Fibroblast of lung (primary cell): ENCODE data around the gene CERS5. TPM values are rescaled to one million over a fixed set of nuclear protein-coding genes. Genes with fewer than 3 reads are reported as not detected.

ENCODE experiments used
- DNase-seq, 2 donors: peaks; one replicate each; pipeline versions ENCODE4 v3.0.0 to v3.0.0-alpha.2; 2010; ENCODE audit warnings: low read depth in 2 of 2
- H2AFZ ChIP-seq: 2 replicates; pipeline ENCODE4 v1.5.1; 2012; ENCODE audit warnings: low read length, control low read depth, inconsistent platforms
- H3K27ac ChIP-seq: 2 replicates; pipeline ENCODE4 v1.5.1; 2011; ENCODE audit warnings: low read length, control low read depth; ENCODE audit not compliant: insufficient read depth
- H3K27me3 ChIP-seq: 2 replicates; pipeline ENCODE4 v1.5.1; 2011; ENCODE audit warnings: mild to moderate bottlenecking, low read length; ENCODE audit not compliant: control insufficient read depth, insufficient read depth
- H3K36me3 ChIP-seq: 2 replicates; pipeline ENCODE4 v1.5.1; 2011; ENCODE audit warnings: low read length; ENCODE audit not compliant: control insufficient read depth, insufficient read depth
- H3K4me1 ChIP-seq: 2 replicates; pipeline ENCODE4 v1.5.1; 2011; ENCODE audit warnings: low read length; ENCODE audit not compliant: control insufficient read depth, insufficient read depth; ENCODE audit errors: extremely low read depth
- H3K4me2 ChIP-seq: 2 replicates; pipeline ENCODE4 v1.5.1; 2011; ENCODE audit warnings: low read length, control low read depth; ENCODE audit not compliant: insufficient read depth; ENCODE audit errors: extremely low read depth
- H3K4me3 ChIP-seq, 4 experiments: fragments of 200-600 bp in 1 of 4; sonication (generic) in 1 of 4; replicated peaks in 1 of 4; 2 replicates each; pipeline ENCODE4 v1.5.1; 2011 to 2016; ENCODE audit warnings: low read length in 4 of 4, low read depth in 3 of 4, mild to moderate bottlenecking in 3 of 4, control low read depth in 2 of 4, inconsistent platforms in 1 of 4, mixed read lengths in 1 of 4; ENCODE audit not compliant: insufficient read depth in 1 of 4; ENCODE audit errors: control extremely low read depth in 1 of 4
- H3K79me2 ChIP-seq: 2 replicates; pipeline ENCODE4 v1.5.1; 2012; ENCODE audit warnings: mild to moderate bottlenecking, low read length, inconsistent platforms; ENCODE audit not compliant: control insufficient read depth, insufficient read depth
- H3K9ac ChIP-seq: 2 replicates; pipeline ENCODE4 v1.5.1; 2011; ENCODE audit warnings: mild to moderate bottlenecking, low read length, control low read depth; ENCODE audit not compliant: insufficient read depth
- H3K9me3 ChIP-seq: 2 replicates; pipeline ENCODE4 v1.5.1; 2012; ENCODE audit warnings: low read depth, low read length; ENCODE audit not compliant: control insufficient read depth, insufficient read depth
- H4K20me1 ChIP-seq: 2 replicates; pipeline ENCODE4 v1.5.1; 2011; ENCODE audit warnings: low read length; ENCODE audit not compliant: control insufficient read depth, insufficient read depth; ENCODE audit errors: extremely low read depth
- CTCF ChIP-seq, 2 donors: IDR thresholded peaks in 1 of 2; conservative IDR thresholded peaks in 1 of 2; 1 replicate in 1 of 2; 2 replicates in 1 of 2; pipeline ENCODE4 v1.5.1; 2011 to 2012; ENCODE audit warnings: low read length in 2 of 2, control low read depth in 1 of 2, inconsistent platforms in 1 of 2, low read depth in 1 of 2, mild to moderate bottlenecking in 1 of 2
- EZH2 ChIP-seq: IDR thresholded peaks from 2 replicates; pipeline ENCODE4 v1.5.1; 2012; ENCODE audit warnings: low read length, control low read depth, mild to moderate bottlenecking; ENCODE audit errors: missing control alignments
- polyA plus RNA-seq, 2 donors: library from polyadenylated mRNA; depleted of rRNA in 1 of 2; stranded (reverse) in 1 of 2; unstranded in 1 of 2; fragments of >200 nt; gene quantifications; 2 replicates each; pipeline ENCODE4 v1.2.1, GENCODE V29; 2011 to 2012; ENCODE audit warnings: missing spikeins in 1 of 2
- total RNA-seq: library from RNA; depleted of rRNA; stranded (reverse); fragments of >200 nt; gene quantifications from 2 replicates; pipeline ENCODE4 v1.2.1, GENCODE V29; 2014

Gene CERS5
- total and polyA plus RNA-seq, 2 donors (not counting 1 experiment from before 2014, with no cell fraction given) = 51.0 to 74.4 TPM

DNA sequence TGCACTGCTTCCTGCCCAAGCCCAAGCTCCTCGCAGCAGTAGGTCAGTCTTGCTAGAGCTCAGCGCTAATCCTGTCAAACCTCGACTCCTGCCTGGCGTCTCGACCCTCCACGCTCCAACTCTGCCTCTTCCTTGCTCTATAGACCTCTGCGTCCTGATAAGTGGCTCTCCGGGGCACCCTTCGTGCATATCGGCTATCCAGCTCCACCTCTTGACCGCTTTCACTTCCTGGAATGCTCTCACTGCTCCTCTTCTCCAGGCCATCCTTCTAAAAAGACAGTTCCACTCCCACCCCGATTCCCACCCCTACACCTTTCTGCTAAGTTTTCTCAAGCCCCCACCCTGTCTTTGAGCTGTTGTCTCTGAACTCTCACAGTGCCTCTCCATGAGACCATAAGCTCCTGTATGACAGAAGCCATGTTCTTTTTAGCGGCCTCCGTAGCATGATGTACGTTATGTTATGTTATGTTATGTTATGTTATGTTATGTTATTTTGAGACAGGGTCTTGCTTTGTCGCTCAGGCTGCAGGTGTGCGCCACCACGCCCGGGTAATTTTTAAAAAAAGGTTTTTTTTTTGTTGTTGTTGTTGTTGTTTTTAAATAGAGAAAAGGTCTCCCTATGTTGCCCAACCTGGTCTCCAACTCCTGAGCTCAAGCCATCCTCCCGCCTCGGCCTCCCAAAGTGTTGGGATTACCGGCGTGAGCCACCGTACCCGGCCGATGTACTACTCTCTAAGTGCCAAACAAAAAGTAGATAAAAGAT is 54.5 kb downstream of the CERS5 start:
- peak overlapping the region; percentile 99 for H3K27ac ChIP-seq
- DNase-seq = no peak
- H3K4me2 ChIP-seq = peak overlapping the region; percentile 86
- no peaks in the 10 kb centered on the region for H3K27me3 ChIP-seq
- H3K9ac ChIP-seq = peak overlapping the region; percentile 97
- H3K79me2 ChIP-seq = peaks cover 20% of the 10 kb centered on the region
- peaks cover 14% of the 10 kb centered on the region for H3K4me1 ChIP-seq
- peak overlapping the region; percentile 84 to 98 (median 94) for H3K4me3 ChIP-seq
- TF ChIP-seq CTCF (conservative IDR thresholded peaks at IDR 0.05 in 1 of 2, IDR thresholded peaks at IDR 0.05 in 1 of 2; ENCODE audit: low read depth in 1 of 2, low read length in 2 of 2) = no peak
- TF ChIP-seq EZH2 = no peak
- H3K9me3 ChIP-seq = no peaks in the 10 kb centered on the region
- H2AFZ ChIP-seq = peak overlapping the region; percentile 86
- H3K36me3 ChIP-seq = no peaks in the 10 kb centered on the region
- no peaks in the 10 kb centered on the region for H4K20me1 ChIP-seq

DNA sequence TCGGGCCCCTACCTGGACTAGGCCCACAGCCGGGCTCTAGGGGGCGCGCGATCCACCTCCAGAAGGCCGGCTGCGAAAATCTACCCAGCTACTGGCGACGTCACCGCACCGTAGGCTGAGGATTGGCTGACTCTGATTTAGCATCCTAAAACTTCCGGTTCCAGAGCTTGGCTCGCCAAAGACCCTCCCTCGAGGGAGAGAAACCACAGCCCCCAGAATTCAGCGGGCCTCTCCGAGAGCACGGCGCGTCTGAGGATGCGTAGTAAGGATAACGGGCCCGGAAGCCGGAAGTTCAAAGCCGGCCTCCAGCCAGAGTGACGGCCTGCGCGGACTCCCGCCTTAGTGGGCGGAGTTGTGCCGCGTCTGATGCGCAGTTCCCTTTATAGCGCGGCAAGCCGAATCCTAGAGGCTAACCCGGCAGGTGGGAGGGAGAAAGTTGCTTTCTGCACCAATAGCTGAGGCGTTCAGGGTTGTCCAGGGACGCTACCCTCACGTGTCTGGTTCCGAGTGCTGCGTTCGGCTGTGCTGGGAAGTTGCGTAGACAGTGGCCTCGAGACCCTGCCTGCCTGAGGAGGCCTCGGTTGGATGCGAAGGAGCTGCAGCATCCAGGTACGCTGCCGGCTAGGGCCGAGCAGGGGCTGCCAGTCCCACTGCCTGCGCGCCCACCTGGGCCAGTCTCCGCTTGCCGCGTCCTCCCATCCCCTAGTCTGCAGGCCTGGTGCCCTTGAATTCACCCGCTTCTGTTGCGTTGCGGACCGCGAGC is 55.3 kb downstream of the CERS5 start, which contains the start of gene COX14:
Gene COX14, plus strand, starts transcription at position 544 of the 763 bp plus-strand sequence. CDS start 7,808 bp downstream, outside the sequence.
- Histone ChIP-seq H2AFZ (peak within 1 kb of the TSS; percentile 86), H3K4me3 (peak within 1 kb of the TSS; percentile 84 to 98 (median 94)), H3K4me1 (peaks cover 14% of the 10 kb centered on the region), H3K4me2 (peak within 1 kb of the TSS; percentile 86), H4K20me1 (no peaks in the 10 kb centered on the region), H3K27ac (peak within 1 kb of the TSS; percentile 99), H3K79me2 (peaks cover 20% of the 10 kb centered on the region), H3K27me3 (peaks cover under 1% of the 10 kb centered on the region), H3K9me3 (no peaks in the 10 kb centered on the region), H3K9ac (peak within 1 kb of the TSS; percentile 97), H3K36me3 (no peaks in the 10 kb centered on the region)
- TF ChIP-seq CTCF (conservative IDR thresholded peaks at IDR 0.05 in 1 of 2, IDR thresholded peaks at IDR 0.05 in 1 of 2; ENCODE audit: low read depth in 1 of 2, low read length in 2 of 2) (peak; percentile 84), EZH2 (no peak)
- DNase-seq = peak; percentile 99 to 100

DNA sequence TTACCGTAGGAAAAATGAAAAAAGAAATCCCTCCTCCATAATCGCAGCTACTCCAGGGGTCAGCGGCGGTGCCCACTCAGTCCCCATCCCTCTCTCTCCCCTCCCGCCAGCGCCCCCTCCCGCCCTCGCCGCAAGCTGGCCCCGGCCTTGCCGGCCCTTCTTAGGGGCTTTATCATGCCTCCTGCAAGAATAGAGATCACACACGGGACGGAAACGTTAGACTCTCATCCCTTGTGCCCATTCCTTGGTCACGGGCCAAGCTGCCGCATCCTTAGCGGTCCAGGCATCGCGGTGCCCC is 55.8 kb downstream of the CERS5 start:
- H3K4me3 ChIP-seq = peak overlapping the region in 3 of 4 experiments; percentile 18 to 37 (median 29)
- no peak for DNase-seq
- H2AFZ ChIP-seq = peak overlapping the region; percentile 81
- peaks cover 14% of the 10 kb centered on the region for H3K4me1 ChIP-seq
- H3K9me3 ChIP-seq = no peaks in the 10 kb centered on the region
- H4K20me1 ChIP-seq = no peaks in the 10 kb centered on the region
- no peaks in the 10 kb centered on the region for H3K36me3 ChIP-seq
- peak overlapping the region; percentile 99 for H3K27ac ChIP-seq
- peaks cover 20% of the 10 kb centered on the region for H3K79me2 ChIP-seq
- H3K27me3 ChIP-seq = peaks cover 2% of the 10 kb centered on the region
- TF ChIP-seq EZH2 = no peak
- TF ChIP-seq CTCF (conservative IDR thresholded peaks at IDR 0.05 in 1 of 2, IDR thresholded peaks at IDR 0.05 in 1 of 2; ENCODE audit: low read depth in 1 of 2, low read length in 2 of 2) = no peak
- peak overlapping the region; percentile 58 for H3K4me2 ChIP-seq
- H3K9ac ChIP-seq = no peak overlapping the region
